Lower lobe of right lung (tissue), 2 donors: ENCODE results near the gene PDPN. TPM values are rescaled to one million over a fixed set of nuclear protein-coding genes. Genes with fewer than 3 reads are reported as not detected.

ENCODE experiments used
- ATAC-seq, 2 donors: fragments of 200-7000 bp; cut with Tn5 transposase; one replicate each; pipeline ENCODE4 v1.9.1; 2020 to 2022; ENCODE audit warnings: mild to moderate bottlenecking in 2 of 2, moderate library complexity in 2 of 2
- DNase-seq: peaks from one replicate; pipeline ENCODE4 v3.0.0-alpha.2; 2020
- H3K27ac ChIP-seq: fragments of 200-600 bp; one replicate; pipeline ENCODE4 v1.8.0; 2022
- H3K27me3 ChIP-seq: fragments of 200-600 bp; one replicate; pipeline ENCODE4 v1.8.0; 2022; ENCODE audit warnings: low read depth
- H3K36me3 ChIP-seq: fragments of 200-600 bp; one replicate; pipeline ENCODE4 v1.8.0; 2022; ENCODE audit warnings: mild to moderate bottlenecking
- H3K4me1 ChIP-seq: fragments of 200-600 bp; one replicate; pipeline ENCODE4 v1.8.0; 2022
- H3K4me3 ChIP-seq: fragments of 200-600 bp; one replicate; pipeline ENCODE4 v1.8.0; 2022; ENCODE audit warnings: mild to moderate bottlenecking
- H3K9me3 ChIP-seq: fragments of 200-600 bp; one replicate; pipeline ENCODE4 v1.8.0; 2022
- intact Hi-C: fragments of 100-400 bp; cut with DNase I; formaldehyde crosslinking; loops from one replicate; pipeline ENCODE4 v1.11.0; 2022
- total RNA-seq: library from RNA; stranded (reverse); fragmentation: NEBNext Ultra II Directional; extraction: Animal tissue kit (Norgen Biotek cat#: 25700); gene quantifications from one replicate; pipeline ENCODE4 v1.2.1, GENCODE V29; 2021
- TF ChIP-seq, protein P1 (sequence below): fragments of 200-600 bp; IDR thresholded peaks from one replicate; pipeline ENCODE4 v1.8.0; 2022; ENCODE audit warnings: antibody characterized with exemption, mild to moderate bottlenecking
- donor health status: DM: no; HTN: yes; CAD: no; lungs with severe emphysema.

Gene PDPN
- total RNA-seq, 1 donor from 2014 or later = 33.3 TPM

DNA sequence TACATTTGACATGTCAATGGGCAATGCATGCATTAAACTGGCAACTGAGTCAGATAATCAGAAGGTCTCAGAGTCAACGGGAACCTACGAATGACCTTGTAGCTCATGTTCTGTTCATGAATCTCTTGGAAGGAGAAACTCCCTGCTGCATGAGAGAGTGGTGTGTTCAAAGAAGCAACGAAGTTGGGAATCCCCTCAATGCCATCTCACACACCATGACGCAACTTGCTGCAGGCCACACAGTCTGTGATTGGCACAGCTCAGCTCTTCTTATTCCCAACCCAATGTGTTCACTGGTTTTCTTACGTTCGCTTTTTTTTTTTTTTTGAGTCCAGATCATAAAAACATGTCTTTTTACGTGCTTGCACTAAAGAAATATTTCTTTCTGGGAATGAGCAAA lies 62.9 kb downstream of the PDPN start:
- DNase-seq = no peak
- H3K36me3 ChIP-seq = no peaks in the 10 kb centered on the region
- TF ChIP-seq, protein P1, sequence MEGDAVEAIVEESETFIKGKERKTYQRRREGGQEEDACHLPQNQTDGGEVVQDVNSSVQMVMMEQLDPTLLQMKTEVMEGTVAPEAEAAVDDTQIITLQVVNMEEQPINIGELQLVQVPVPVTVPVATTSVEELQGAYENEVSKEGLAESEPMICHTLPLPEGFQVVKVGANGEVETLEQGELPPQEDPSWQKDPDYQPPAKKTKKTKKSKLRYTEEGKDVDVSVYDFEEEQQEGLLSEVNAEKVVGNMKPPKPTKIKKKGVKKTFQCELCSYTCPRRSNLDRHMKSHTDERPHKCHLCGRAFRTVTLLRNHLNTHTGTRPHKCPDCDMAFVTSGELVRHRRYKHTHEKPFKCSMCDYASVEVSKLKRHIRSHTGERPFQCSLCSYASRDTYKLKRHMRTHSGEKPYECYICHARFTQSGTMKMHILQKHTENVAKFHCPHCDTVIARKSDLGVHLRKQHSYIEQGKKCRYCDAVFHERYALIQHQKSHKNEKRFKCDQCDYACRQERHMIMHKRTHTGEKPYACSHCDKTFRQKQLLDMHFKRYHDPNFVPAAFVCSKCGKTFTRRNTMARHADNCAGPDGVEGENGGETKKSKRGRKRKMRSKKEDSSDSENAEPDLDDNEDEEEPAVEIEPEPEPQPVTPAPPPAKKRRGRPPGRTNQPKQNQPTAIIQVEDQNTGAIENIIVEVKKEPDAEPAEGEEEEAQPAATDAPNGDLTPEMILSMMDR = no peak

DNA sequence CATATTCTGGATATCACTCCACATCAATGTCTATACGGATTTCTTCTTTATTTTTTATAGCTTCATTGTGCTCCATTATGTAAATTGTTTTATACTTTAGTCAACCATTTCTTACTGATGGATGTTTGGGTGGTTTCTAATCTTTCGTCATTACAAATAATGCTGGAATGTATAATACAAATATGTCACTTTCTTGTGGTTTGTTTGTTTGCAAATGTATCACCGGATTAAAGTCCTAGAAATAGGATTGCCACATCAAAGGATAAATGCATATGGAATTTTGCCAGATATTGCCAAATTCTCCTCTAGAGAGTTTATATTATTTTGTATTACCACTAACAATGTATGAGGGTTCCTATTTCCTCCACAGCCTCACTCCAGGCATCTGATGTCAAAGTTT lies 67.6 kb downstream of the PDPN start:
- TF ChIP-seq, protein P1 = no peak
- intact Hi-C loops = no loop called here
- ATAC-seq (no peak), DNase-seq (no peak)
- no peak overlapping the region for H3K4me3 ChIP-seq
- no peak overlapping the region for H3K27ac ChIP-seq
- H3K27me3 ChIP-seq = no peaks in the 10 kb centered on the region
- H3K9me3 ChIP-seq = no peaks in the 10 kb centered on the region
- H3K4me1 ChIP-seq = no peaks in the 10 kb centered on the region
- H3K36me3 ChIP-seq = no peaks in the 10 kb centered on the region

More for the DNA sequence above, 62.9 kb downstream of the PDPN start:
- intact Hi-C loops = no loop called here
- no peaks in the 10 kb centered on the region for H3K9me3 ChIP-seq
- H3K27me3 ChIP-seq = no peaks in the 10 kb centered on the region
- no peak overlapping the region for H3K27ac ChIP-seq
- no peak overlapping the region for H3K4me3 ChIP-seq
- no peak for ATAC-seq
- no peaks in the 10 kb centered on the region for H3K4me1 ChIP-seq

DNA sequence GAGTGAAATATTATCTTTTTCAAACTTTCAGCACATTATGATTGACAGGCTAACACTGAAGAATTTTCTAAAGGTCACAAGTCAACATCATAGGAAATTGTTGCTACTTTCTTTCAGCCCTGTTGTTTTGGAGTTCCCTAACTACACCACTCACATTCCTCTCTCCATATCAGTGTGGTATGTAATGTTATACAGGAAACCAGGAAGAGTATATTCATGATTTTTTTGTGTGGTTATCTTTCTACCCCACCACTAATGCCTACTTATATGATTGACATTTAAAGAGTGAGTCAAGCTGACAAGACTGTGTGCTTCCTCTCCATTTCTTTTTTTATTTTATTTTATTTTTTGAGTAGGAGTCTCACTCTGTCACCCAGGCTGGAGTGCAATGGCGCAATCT lies 68.6 kb downstream of the PDPN start:
- DNase-seq (no peak), ATAC-seq (no peak)
- H3K27ac ChIP-seq = no peak overlapping the region
- intact Hi-C loops = no loop called here
- no peaks in the 10 kb centered on the region for H3K9me3 ChIP-seq
- H3K27me3 ChIP-seq = no peaks in the 10 kb centered on the region
- TF ChIP-seq, protein P1 = no peak
- no peaks in the 10 kb centered on the region for H3K4me1 ChIP-seq
- no peaks in the 10 kb centered on the region for H3K36me3 ChIP-seq
- H3K4me3 ChIP-seq = no peak overlapping the region

DNA sequence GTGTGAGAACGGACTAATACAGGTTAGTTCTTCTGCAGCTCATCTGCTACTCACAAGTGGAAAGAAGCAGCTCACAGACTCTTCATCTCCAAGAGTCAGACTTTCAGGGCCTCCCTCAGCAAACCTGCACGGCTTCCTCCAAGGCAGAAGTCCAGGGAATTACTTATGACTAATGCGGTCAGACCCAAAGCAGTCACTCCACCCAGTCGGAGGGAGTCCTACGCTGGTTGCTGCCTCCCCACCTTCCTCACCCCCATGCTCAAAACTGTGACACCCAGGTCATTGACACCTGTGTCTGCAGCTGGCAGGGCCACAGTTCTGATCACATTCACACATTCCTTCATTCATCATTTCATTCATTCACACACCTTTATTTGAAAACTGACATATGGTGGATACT lies 77.9 kb downstream of the PDPN start:
- intact Hi-C loops = loop anchor here (10.0 kb wide), 1 partner anchor 303 kb away; no protein-coding TSS in a partner anchor
- Histone ChIP-seq H3K4me3 (no peak overlapping the region), H3K9me3 (no peaks in the 10 kb centered on the region), H3K4me1 (no peaks in the 10 kb centered on the region), H3K36me3 (no peaks in the 10 kb centered on the region), H3K27ac (no peak overlapping the region), H3K27me3 (peaks cover 8% of the 10 kb centered on the region)
- TF ChIP-seq, protein P1 = no peak
- DNase-seq = no peak
- ATAC-seq = no peak

DNA sequence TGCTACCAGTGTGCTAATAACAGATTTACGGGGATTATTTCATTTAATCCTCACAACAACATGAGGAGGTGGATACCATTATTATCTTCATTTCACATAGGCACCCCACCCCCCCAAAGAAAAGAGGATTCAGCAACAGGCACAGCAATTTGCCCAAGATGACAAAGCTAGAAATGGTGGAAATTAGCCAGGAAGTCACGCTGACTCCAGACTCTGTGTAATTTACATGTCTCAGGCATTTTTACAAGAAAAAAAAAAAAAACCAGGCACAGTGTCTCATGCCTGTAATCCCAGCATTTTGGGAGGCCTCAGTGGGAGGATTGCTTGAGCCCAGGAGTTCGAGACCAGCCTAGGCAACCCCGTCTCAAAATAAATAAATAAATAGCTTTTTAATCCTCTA lies 78.9 kb downstream of the PDPN start:
- intact Hi-C loops = loop anchor here (10.0 kb wide), 1 partner anchor 302 kb away; no protein-coding TSS in a partner anchor
- ATAC-seq (no peak), DNase-seq (no peak)
- peaks cover 8% of the 10 kb centered on the region for H3K27me3 ChIP-seq
- H3K4me3 ChIP-seq = no peak overlapping the region
- TF ChIP-seq, protein P1 = no peak
- no peaks in the 10 kb centered on the region for H3K9me3 ChIP-seq
- no peaks in the 10 kb centered on the region for H3K36me3 ChIP-seq
- no peaks in the 10 kb centered on the region for H3K4me1 ChIP-seq
- no peak overlapping the region for H3K27ac ChIP-seq

DNA sequence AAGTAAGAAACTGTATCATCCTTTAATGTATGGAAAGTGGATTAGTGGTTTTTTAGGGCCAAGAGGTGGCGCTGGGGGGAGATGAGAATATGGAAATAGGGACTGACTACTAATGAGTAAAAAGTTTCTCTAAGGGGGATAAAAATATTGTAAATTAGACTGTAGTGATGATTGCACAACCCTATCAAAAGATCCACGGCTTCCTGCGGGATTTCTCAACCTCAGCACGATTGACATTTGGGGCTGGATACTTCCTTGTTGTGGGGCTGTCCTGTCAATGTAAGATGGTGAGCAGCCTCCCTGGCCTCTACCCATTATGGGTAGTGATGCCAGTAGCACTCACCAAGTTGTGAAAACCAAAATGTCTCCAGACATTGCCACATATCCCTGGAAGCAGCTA lies 80.3 kb downstream of the PDPN start:
- Histone ChIP-seq H3K27ac (no peak overlapping the region), H3K4me3 (no peak overlapping the region), H3K4me1 (no peaks in the 10 kb centered on the region), H3K27me3 (peaks cover 8% of the 10 kb centered on the region), H3K36me3 (no peaks in the 10 kb centered on the region), H3K9me3 (no peaks in the 10 kb centered on the region)
- intact Hi-C loops = loop anchor here (10.0 kb wide), 1 partner anchor 301 kb away; no protein-coding TSS in a partner anchor
- ATAC-seq = peak in 1 of 2 donors; percentile 45
- DNase-seq = no peak
- TF ChIP-seq, protein P1 = no peak
